HL-60 (cell line): ENCODE results near the gene TRPM2.

Source experiments
- DNase-seq, 2 experiments: peaks; one replicate each; pipeline ENCODE4 v3.0.0-alpha.2; 2010 to 2020; ENCODE audit warnings: low read depth in 1 of 2, low spot score in 1 of 2
- H3K27ac ChIP-seq: fragments of 250-450 bp; sonication (Bioruptor Pico); replicated peaks from 2 replicates; pipeline ENCODE4 v1.5.1; 2020; ENCODE audit warnings: mild to moderate bottlenecking, moderate library complexity
- H3K27me3 ChIP-seq: fragments of 250-450 bp; sonication (Bioruptor Pico); 2 replicates; pipeline ENCODE4 v1.5.1; 2021; ENCODE audit warnings: mild to moderate bottlenecking, moderate library complexity; ENCODE audit not compliant: insufficient read depth, poor library complexity, severe bottlenecking
- H3K4me3 ChIP-seq: replicated peaks from 2 replicates; pipeline ENCODE4 v1.5.1; 2011; ENCODE audit warnings: mild to moderate bottlenecking, control low read depth, low read length; ENCODE audit not compliant: insufficient read depth
- GABPA ChIP-seq: IDR thresholded peaks from 2 replicates; pipeline ENCODE4 v1.6.1; 2012; ENCODE audit warnings: low read depth
- POLR2AphosphoS5 ChIP-seq: IDR thresholded peaks from 2 replicates; pipeline ENCODE4 v1.6.1; 2012; ENCODE audit warnings: low read depth
- SPI1 ChIP-seq: IDR thresholded peaks from 2 replicates; pipeline ENCODE4 v1.6.1; 2012; ENCODE audit warnings: low read depth, mild to moderate bottlenecking, borderline replicate concordance
- TF ChIP-seq, protein P1 (sequence below): IDR thresholded peaks from one replicate; pipeline ENCODE4 v1.5.1; 2011; ENCODE audit warnings: low read length, control low read depth, inconsistent platforms; ENCODE audit not compliant: insufficient read depth
- TF ChIP-seq, protein P2 (sequence below): IDR thresholded peaks from 2 replicates; pipeline ENCODE4 v1.6.1; 2012; ENCODE audit warnings: low read depth; ENCODE audit not compliant: insufficient replicate concordance

Gene TRPM2

DNA sequence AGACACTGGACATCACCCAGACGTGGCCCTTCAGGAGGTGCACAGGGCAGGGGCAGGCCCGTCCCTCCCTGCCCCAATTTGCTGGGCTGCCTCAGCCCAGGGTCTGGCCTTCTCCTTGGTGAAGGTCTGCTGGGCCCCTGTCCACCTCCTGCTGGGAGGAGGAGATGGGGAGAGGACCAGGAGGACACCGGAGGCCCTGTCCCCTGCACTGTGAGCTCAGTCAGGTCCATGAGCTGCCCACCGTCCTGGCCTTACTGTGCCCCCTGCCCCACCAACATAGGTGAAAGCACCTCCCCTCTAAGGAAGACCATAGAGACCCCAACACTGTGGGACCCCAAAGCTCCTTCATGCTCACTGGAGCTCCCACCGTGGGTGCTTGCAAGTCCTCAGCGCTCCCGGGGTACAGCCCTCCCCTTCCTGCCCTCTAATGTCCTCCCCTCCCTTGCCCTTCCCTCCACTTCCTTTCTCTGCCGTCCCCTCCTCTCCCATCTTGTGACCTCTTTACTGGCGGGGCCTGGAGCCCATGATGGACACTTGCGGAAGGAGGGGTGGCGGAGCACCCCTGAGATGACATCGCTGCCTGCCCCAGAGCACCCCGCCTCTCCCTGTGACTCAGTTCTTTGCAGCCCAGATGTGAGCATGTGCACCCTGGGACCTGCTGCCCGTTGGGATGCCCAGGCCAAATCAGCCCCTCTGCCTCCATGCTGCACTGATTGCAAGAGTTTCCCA lies 106.5 kb downstream of the TRPM2 start:
- no peak overlapping the region for H3K4me3 ChIP-seq
- TF ChIP-seq, protein P1, sequence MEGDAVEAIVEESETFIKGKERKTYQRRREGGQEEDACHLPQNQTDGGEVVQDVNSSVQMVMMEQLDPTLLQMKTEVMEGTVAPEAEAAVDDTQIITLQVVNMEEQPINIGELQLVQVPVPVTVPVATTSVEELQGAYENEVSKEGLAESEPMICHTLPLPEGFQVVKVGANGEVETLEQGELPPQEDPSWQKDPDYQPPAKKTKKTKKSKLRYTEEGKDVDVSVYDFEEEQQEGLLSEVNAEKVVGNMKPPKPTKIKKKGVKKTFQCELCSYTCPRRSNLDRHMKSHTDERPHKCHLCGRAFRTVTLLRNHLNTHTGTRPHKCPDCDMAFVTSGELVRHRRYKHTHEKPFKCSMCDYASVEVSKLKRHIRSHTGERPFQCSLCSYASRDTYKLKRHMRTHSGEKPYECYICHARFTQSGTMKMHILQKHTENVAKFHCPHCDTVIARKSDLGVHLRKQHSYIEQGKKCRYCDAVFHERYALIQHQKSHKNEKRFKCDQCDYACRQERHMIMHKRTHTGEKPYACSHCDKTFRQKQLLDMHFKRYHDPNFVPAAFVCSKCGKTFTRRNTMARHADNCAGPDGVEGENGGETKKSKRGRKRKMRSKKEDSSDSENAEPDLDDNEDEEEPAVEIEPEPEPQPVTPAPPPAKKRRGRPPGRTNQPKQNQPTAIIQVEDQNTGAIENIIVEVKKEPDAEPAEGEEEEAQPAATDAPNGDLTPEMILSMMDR, result no peak
- TF ChIP-seq POLR2AphosphoS5, result no peak
- no peak for TF ChIP-seq GABPA
- TF ChIP-seq SPI1, result no peak
- TF ChIP-seq, protein P2, sequence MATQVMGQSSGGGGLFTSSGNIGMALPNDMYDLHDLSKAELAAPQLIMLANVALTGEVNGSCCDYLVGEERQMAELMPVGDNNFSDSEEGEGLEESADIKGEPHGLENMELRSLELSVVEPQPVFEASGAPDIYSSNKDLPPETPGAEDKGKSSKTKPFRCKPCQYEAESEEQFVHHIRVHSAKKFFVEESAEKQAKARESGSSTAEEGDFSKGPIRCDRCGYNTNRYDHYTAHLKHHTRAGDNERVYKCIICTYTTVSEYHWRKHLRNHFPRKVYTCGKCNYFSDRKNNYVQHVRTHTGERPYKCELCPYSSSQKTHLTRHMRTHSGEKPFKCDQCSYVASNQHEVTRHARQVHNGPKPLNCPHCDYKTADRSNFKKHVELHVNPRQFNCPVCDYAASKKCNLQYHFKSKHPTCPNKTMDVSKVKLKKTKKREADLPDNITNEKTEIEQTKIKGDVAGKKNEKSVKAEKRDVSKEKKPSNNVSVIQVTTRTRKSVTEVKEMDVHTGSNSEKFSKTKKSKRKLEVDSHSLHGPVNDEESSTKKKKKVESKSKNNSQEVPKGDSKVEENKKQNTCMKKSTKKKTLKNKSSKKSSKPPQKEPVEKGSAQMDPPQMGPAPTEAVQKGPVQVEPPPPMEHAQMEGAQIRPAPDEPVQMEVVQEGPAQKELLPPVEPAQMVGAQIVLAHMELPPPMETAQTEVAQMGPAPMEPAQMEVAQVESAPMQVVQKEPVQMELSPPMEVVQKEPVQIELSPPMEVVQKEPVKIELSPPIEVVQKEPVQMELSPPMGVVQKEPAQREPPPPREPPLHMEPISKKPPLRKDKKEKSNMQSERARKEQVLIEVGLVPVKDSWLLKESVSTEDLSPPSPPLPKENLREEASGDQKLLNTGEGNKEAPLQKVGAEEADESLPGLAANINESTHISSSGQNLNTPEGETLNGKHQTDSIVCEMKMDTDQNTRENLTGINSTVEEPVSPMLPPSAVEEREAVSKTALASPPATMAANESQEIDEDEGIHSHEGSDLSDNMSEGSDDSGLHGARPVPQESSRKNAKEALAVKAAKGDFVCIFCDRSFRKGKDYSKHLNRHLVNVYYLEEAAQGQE, result no peak
- no peaks in the 10 kb centered on the region for H3K27me3 ChIP-seq
- H3K27ac ChIP-seq, result no peak overlapping the region
- no peak for DNase-seq

DNA sequence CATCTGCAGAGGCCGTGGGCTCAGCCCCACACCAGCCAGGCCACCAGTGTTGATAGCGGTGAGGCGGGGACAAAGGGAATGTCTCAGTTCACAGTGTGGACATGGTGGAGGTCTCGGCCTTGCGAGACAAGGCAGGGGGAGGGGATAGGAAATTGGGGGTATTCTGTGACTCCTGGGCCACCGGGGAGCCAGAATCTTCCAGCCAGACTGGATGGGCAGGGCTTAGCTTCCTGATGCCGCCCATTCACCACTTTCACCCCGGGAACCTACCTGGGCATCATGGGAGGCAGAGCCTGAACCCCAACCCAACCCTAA lies 107.0 kb downstream of the TRPM2 start:
- TF ChIP-seq GABPA, result no peak
- no peak for TF ChIP-seq SPI1
- TF ChIP-seq, protein P1, result no peak
- TF ChIP-seq, protein P2, result no peak
- no peak for TF ChIP-seq POLR2AphosphoS5
- DNase-seq, result no peak
- Histone ChIP-seq H3K27me3 (no peaks in the 10 kb centered on the region), H3K4me3 (no peak overlapping the region), H3K27ac (no peak overlapping the region)

DNA sequence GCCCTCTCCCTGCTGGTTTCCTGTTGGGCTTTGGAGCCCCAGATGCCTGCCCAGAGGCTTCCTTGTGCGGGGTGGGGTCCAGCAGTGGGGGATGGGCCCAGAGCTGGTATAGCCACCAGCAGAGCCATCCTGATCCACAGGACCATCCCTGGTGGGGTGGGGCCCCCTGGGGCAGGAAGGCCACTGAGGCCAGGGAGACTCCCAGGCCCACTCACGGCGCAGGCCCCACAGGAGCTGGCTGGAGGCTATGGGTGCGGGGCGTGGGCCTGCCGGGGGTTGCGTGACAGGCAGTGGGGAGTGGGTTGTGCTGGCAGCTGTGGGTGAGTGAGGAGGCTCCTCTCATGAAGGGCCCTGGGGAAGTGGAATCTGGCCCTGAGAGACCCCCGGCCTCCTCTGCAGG lies 107.6 kb downstream of the TRPM2 start:
- Histone ChIP-seq H3K27ac (no peak overlapping the region), H3K27me3 (no peaks in the 10 kb centered on the region)
- TF ChIP-seq POLR2AphosphoS5 (no peak), GABPA (no peak), SPI1 (no peak)
- TF ChIP-seq, protein P1, result no peak
- TF ChIP-seq, protein P2, result no peak

More for the DNA sequence above, 107.6 kb downstream of the TRPM2 start:
- H3K4me3 ChIP-seq, result no peak overlapping the region
- no peak for DNase-seq
